OCI-LY3 (cell line): Measurements from ENCODE around the gene MCF2L2.
"Not testable (repeated sequence)": the region's sequence is repeated elsewhere in the genome, so short reads cannot be mapped to it uniquely, and the experiment has no call there.

Source experiments
- H2AFZ ChIP-seq: fragments of 200-600, 300-600 bp; shearing (Covaris generic); 2 replicates; pipeline ENCODE4 v1.6.0; 2014; ENCODE audit warnings: antibody characterized with exemption, low read depth, low read length
- H3K27ac ChIP-seq: fragments of 200-600, 300-600 bp; sonication (generic); 2 replicates; pipeline ENCODE4 v1.5.1; 2014; ENCODE audit warnings: mild to moderate bottlenecking, low read length, moderate library complexity, mixed read lengths
- H3K27me3 ChIP-seq: fragments of 200-600, 300-600 bp; sonication (generic); 2 replicates; pipeline ENCODE4 v1.6.1; 2014; ENCODE audit warnings: low read depth, low read length, mixed read lengths
- H3K36me3 ChIP-seq: fragments of 200-600, 300-600 bp; sonication (generic); replicated peaks from 2 replicates; pipeline ENCODE3; 2014; ENCODE audit warnings: low read depth, low read length, mixed read lengths
- H3K4me1 ChIP-seq: fragments of 300-600, 200-600 bp; sonication (generic); 2 replicates; pipeline ENCODE4 v1.6.1; 2014; ENCODE audit warnings: low read length, mixed read lengths
- H3K4me2 ChIP-seq: fragments of 200-600, 300-600 bp; sonication (generic); 2 replicates; pipeline ENCODE4 v1.6.1; 2014; ENCODE audit warnings: low read length, mixed read lengths
- H3K4me3 ChIP-seq: fragments of 300-600, 200-600 bp; sonication (generic); 2 replicates; pipeline ENCODE4 v1.5.1; 2014; ENCODE audit warnings: antibody characterized with exemption, mild to moderate bottlenecking, low read length, moderate library complexity
- H3K79me2 ChIP-seq: fragments of 300-600, 200-600 bp; shearing (Covaris generic); 2 replicates; pipeline ENCODE4 v1.6.1; 2014; ENCODE audit warnings: mild to moderate bottlenecking, low read length, mixed read lengths
- H3K9ac ChIP-seq: fragments of 300-600, 200-600 bp; shearing (Covaris generic); 2 replicates; pipeline ENCODE4 v1.6.0; 2014; ENCODE audit warnings: mild to moderate bottlenecking, low read length, moderate library complexity
- H3K9me3 ChIP-seq: fragments of 200-600, 300-600 bp; shearing (Covaris generic); 2 replicates; pipeline ENCODE4 v1.6.1; 2014; ENCODE audit warnings: low read length, mixed read lengths; ENCODE audit not compliant: insufficient read depth
- H4K20me1 ChIP-seq: fragments of 200-600, 300-600 bp; sonication (generic); 2 replicates; pipeline ENCODE4 v1.6.1; 2016; ENCODE audit warnings: low read length, mixed read lengths; ENCODE audit not compliant: insufficient read depth
- CTCF ChIP-seq: fragments of 200-600, 300-600 bp; sonication (generic); IDR thresholded peaks from 2 replicates; pipeline ENCODE4 v1.5.1; 2014; ENCODE audit warnings: antibody characterized with exemption, low read length, low read depth
- EZH2phosphoT487 ChIP-seq: fragments of 200-600 bp; shearing (Covaris generic); IDR thresholded peaks from 2 replicates; pipeline ENCODE4 v1.6.1; 2018; ENCODE audit warnings: antibody characterized with exemption, mixed run types, low read depth

MCF2L2 gene

GRCh38 chr3:183466575-183466974 is 38.2 kb upstream of the MCF2L2 start:
- Histone ChIP-seq H3K27ac (no peak overlapping the region), H3K9ac (no peak overlapping the region), H3K4me2 (no peak overlapping the region), H3K79me2 (no peaks in the 10 kb centered on the region), H3K4me3 (no peak overlapping the region), H3K9me3 (no peaks in the 10 kb centered on the region), H3K4me1 (peaks cover 20% of the 10 kb centered on the region), H3K27me3 (peaks cover 10% of the 10 kb centered on the region; the same call in 1 of the 2 replicates), H2AFZ (no peak overlapping the region), H4K20me1 (no peaks in the 10 kb centered on the region), H3K36me3 (no peaks in the 10 kb centered on the region)
- TF ChIP-seq EZH2phosphoT487 (no peak), CTCF (no peak)

- not testable (repeated sequence) for H2AFZ ChIP-seq, H3K79me2 ChIP-seq, H3K4me2 ChIP-seq, H3K36me3 ChIP-seq, H3K4me3 ChIP-seq, H3K9ac ChIP-seq, H3K9me3 ChIP-seq, H3K27ac ChIP-seq, H4K20me1 ChIP-seq
- Histone ChIP-seq H3K4me1 (peaks cover 23% of the 10 kb centered on the region), H3K27me3 (peaks cover 10% of the 10 kb centered on the region; the same call in 1 of the 2 replicates)
Observed at GRCh38 chr3:183465710-183466109, 37.3 kb upstream of the MCF2L2 start.

GRCh38 chr3:183464480-183464879 is 36.1 kb upstream of the MCF2L2 start:
- H3K4me1 ChIP-seq: peaks cover 22% of the 10 kb centered on the region
- H3K4me2 ChIP-seq: no peak overlapping the region
- no peak overlapping the region for H3K27ac ChIP-seq
- H3K79me2 ChIP-seq: no peaks in the 10 kb centered on the region
- H3K36me3 ChIP-seq: no peaks in the 10 kb centered on the region
- TF ChIP-seq EZH2phosphoT487 (no peak), CTCF (no peak)
- H4K20me1 ChIP-seq: no peaks in the 10 kb centered on the region
- H2AFZ ChIP-seq: no peak overlapping the region
- H3K9ac ChIP-seq: no peak overlapping the region
- no peak overlapping the region for H3K4me3 ChIP-seq
- peaks cover 10% of the 10 kb centered on the region; the same call in 1 of the 2 replicates for H3K27me3 ChIP-seq
- H3K9me3 ChIP-seq: no peaks in the 10 kb centered on the region

- Histone ChIP-seq H3K27ac (no peak overlapping the region), H4K20me1 (no peaks in the 10 kb centered on the region), H3K36me3 (peaks cover 5% of the 10 kb centered on the region), H3K4me3 (peak overlapping the region; percentile 40), H3K9ac (no peak overlapping the region), H3K4me1 (peaks cover 10% of the 10 kb centered on the region), H2AFZ (peak overlapping the region; percentile 89), H3K79me2 (no peaks in the 10 kb centered on the region), H3K4me2 (peak overlapping the region; percentile 29), H3K9me3 (no peaks in the 10 kb centered on the region), H3K27me3 (no peaks in the 10 kb centered on the region)
- TF ChIP-seq CTCF: no peak
- TF ChIP-seq EZH2phosphoT487: no peak
Observed at GRCh38 chr3:183460081-183461055, 31.9 kb upstream of the MCF2L2 start.
